Limb (tissue), 2 donors: Measurements from ENCODE around the gene RGS21.
"Not testable (repeated sequence)": the region's sequence is repeated elsewhere in the genome, so short reads cannot be mapped to it uniquely, and the experiment has no call there.

Source experiments
- DNase-seq, 2 donors: peaks; one replicate each; pipeline ENCODE4 v3.0.0-alpha.2; 2016; ENCODE audit errors: extremely low spot score in 2 of 2

The RGS21 gene

GRCh38 chr1:192316942-192317450 lies at the start of gene RGS21:
Gene RGS21, plus strand, starts transcription at chr1:192316992. Its CDS starts 26,045 bp downstream, at chr1:192343037.
- DNase-seq: no peak

- no peak for DNase-seq
Measured at GRCh38 chr1:192268468-192269052, 48.2 kb upstream of the RGS21 start.

GRCh38 chr1:192270398-192270797 lies 46.4 kb upstream of the RGS21 start:
- no peak for DNase-seq

- no peak for DNase-seq
Measured at GRCh38 chr1:192272732-192273131, 44.1 kb upstream of the RGS21 start.

GRCh38 chr1:192274588-192274987 lies 42.2 kb upstream of the RGS21 start:
- DNase-seq: no peak

GRCh38 chr1:192277635-192278034 lies 39.2 kb upstream of the RGS21 start:
- no peak for DNase-seq

- DNase-seq: no peak
Measured at GRCh38 chr1:192284927-192285326, 31.9 kb upstream of the RGS21 start.

GRCh38 chr1:192303029-192303428 lies 13.8 kb upstream of the RGS21 start:
- no peak for DNase-seq

- not testable (repeated sequence) for DNase-seq
Measured at GRCh38 chr1:192308314-192308713, 8.5 kb upstream of the RGS21 start.

GRCh38 chr1:192311281-192311680 lies 5.5 kb upstream of the RGS21 start:
- DNase-seq: peak in 1 of 2 donors; percentile 45

GRCh38 chr1:192327997-192328396 lies 11.2 kb downstream of the RGS21 start:
- no peak for DNase-seq

GRCh38 chr1:192342842-192343241 lies 26.1 kb downstream of the RGS21 start:
- DNase-seq: no peak

- peak in 1 of 2 donors; percentile 63 for DNase-seq
Measured at GRCh38 chr1:192343344-192343743, 26.6 kb downstream of the RGS21 start.

- no peak for DNase-seq
Measured at GRCh38 chr1:192349314-192349713, 32.5 kb downstream of the RGS21 start.

GRCh38 chr1:192350356-192350755 lies 33.6 kb downstream of the RGS21 start:
- no peak for DNase-seq

- no peak for DNase-seq
Measured at GRCh38 chr1:192351550-192351949, 34.8 kb downstream of the RGS21 start.

- DNase-seq: no peak
Measured at GRCh38 chr1:192357924-192358323, 41.1 kb downstream of the RGS21 start.

GRCh38 chr1:192358402-192358801 lies 41.6 kb downstream of the RGS21 start:
- DNase-seq: no peak

GRCh38 chr1:192358822-192359221 lies 42.0 kb downstream of the RGS21 start:
- no peak for DNase-seq

- DNase-seq: no peak
Measured at GRCh38 chr1:192363177-192363576, 46.4 kb downstream of the RGS21 start.

GRCh38 chr1:192367436-192367835 lies 50.6 kb downstream of the RGS21 start:
- DNase-seq: no peak

- DNase-seq: no peak
Measured at GRCh38 chr1:192375306-192375705, 58.5 kb downstream of the RGS21 start.

- no peak for DNase-seq
Measured at GRCh38 chr1:192376374-192376773, 59.6 kb downstream of the RGS21 start.

- DNase-seq: no peak
Measured at GRCh38 chr1:192378276-192378675, 61.5 kb downstream of the RGS21 start.
